NCI-H82 (cell line): ENCODE measurements around the gene OR2A7.
"Not testable (repeated sequence)": the region's sequence is repeated elsewhere in the genome, so short reads cannot be mapped to it uniquely, and the experiment has no call there.

Experiments used
- DNase-seq: peaks from one replicate; lab custom pipeline; 2025; lab: John Stamatoyannopoulos, UW

The OR2A7 gene

DNA sequence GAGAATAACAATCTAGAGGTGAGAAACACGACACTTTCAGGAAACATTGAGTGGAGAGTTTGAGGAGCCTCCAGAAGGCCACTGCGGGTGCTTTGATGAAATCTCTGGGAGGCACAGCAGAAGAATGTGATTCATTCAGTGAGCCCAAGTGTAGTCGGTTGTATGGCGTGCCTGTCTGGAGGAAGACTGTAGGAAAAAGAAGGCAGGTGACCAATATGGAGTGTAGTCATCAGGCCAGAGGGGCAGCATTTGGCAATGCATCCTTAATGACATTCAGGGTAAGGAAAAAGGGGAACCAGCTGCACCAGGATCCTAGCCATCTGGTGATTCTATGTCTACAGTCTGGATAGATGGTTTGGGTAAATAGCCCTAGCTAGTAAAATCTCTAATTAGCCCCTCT is 12.3 kb downstream of the OR2A7 start:
- not testable (repeated sequence) for DNase-seq

- not testable (repeated sequence) for DNase-seq
Measured at GRCh38 chr7:144247674-144248330, 16.8 kb downstream of the OR2A7 start.

DNA sequence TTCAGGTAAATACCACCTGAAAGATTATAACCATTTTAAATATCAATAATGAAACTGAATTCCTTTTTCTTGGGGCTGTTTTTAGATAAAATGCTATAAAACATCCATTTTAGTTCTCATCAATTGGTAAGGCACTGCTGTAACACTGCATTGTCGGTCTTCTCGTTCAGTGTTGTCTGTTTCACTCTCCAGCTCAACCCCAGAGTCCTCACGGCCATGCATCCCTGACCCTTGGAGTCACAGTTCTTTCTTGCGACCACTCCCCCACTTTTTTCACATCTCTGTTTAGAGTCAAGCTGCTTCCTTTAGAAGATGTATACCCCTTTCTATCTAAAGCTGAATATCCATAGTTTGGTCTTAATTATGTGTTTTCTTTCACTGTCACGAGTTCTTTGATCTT is 17.6 kb downstream of the OR2A7 start:
- DNase-seq: not testable (repeated sequence)

DNA sequence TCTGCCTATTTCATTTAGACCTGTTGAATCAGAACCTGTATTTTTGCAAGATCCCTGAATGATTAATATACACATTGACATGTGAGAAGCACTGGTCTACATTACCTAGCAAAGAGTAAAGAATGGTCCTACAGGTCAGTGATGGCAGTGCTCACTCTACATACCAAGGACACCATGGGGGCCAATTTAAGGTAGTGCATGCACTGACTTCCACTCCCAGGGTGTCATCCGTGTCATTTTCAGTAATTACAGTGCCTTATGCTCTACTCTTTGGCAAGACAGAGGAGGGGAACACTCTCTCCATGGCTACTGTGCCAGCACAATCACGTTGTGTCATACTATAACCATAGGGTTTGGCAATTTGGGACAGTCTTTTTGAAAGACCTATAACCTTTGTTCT is 19.2 kb downstream of the OR2A7 start:
- DNase-seq: not testable (repeated sequence)

DNA sequence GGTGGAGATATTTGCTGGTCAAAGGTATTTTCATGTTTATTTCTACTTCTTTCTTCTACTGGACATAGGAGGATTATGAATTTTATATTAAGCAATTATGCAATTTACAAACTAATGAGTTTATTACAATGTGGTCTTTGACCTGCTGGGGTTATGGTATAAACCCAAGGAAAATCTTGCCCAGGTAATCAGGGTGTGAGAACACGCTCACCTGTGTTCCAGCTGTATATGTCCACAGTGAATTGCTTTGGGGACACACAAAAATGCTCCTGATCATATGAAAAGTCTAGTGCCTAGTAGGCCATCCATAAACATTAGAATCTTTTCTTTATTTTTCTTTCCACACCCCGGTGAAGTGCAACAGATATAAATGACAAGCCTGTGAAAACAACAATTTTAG is 25.2 kb downstream of the OR2A7 start, which contains the start of gene OR2A42:
Gene OR2A42 (minus strand): TSS at position 241 of the 400 bp plus-strand sequence. CDS start 6,762 bp downstream, outside the sequence.
- not testable (repeated sequence) for DNase-seq

DNA sequence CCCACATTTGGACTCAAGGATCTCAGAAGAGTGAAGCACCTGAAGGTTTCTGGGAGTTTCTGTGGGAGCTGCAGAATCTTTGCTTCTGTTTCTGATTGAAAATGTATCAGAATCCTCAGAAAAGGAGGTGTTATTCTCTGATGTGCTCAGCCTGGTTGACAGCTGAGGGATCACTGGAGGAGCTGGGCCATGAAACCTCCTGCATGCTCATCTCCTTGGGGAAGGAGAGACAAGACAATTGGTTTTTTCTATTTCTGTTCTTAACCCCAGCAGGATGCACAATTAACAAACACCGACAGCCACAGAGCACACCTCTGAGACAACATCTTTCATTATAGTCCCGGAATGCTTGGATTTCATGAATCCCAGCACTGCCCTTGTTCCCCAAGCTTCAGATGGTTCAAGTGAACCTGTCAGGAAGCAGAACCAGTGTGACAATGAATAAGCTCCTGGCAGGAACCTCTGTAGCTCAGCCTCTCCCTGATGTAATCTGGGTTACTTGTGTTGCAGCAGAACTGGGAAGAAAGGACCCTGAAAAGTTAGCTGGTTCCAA is 26.0 kb downstream of the OR2A7 start:
- not testable (repeated sequence) for DNase-seq

DNA sequence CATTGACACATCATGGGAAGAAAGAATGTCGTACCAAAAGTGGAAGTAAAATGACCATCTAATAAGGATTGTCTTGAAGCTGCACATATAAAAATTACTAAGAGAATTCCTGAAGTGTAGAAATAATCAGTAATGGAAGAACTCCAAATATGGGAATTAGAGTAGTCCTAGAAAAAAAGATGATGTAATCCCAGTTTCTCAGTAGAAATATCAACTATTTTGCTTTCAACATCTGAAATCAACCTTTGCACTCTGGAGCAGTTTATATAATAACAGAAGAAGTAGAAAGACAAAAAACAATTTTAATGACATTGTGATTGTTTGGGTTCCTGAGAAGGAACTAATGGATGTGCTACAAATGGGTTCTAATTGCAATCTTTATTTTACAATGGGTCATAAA is 31.6 kb downstream of the OR2A7 start:
- DNase-seq: not testable (repeated sequence)

DNA sequence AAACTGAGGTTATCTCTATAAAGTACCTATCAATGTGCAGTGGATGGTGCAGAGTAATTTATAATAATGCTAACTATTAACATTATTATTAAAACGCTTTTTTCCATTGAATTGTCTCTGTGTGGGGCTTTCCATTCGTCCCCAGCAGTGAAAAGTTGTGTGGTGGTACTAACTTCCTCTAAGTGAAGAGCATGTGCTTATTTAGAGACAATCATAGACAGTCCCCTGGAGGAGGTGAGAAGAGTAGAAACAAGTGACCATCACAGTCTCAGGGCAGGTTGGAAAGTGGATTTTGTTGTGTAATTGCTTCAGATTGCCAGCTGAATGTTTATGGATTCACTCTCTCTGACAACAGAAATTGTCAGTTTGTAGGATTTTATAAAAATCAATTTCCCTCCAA is 33.6 kb downstream of the OR2A7 start:
- DNase-seq: not testable (repeated sequence)

GRCh38 chr7:144228810-144229209 is 35.8 kb downstream of the OR2A7 start:
- not testable (repeated sequence) for DNase-seq

GRCh38 chr7:144226866-144227265 is 37.7 kb downstream of the OR2A7 start:
- DNase-seq: not testable (repeated sequence)

DNA sequence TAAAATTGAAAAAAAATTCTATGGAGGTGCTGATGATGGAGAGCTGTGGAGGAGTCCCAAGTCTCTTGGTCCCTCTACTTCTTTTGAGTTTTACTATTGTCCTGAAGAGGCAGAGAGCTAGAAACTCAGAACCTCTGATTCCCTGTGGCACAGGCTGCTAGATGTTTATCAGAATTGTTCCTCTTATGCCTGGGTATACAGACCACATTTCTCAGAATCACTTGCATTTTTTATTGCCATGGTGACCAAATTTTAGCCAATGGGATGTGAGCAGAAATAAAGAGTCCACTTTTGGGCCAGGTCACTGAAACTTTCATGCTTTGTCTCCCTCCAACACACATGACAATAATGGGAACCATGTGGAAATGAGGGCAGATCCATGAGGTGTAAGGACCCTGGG is 40.9 kb downstream of the OR2A7 start:
- not testable (repeated sequence) for DNase-seq

DNA sequence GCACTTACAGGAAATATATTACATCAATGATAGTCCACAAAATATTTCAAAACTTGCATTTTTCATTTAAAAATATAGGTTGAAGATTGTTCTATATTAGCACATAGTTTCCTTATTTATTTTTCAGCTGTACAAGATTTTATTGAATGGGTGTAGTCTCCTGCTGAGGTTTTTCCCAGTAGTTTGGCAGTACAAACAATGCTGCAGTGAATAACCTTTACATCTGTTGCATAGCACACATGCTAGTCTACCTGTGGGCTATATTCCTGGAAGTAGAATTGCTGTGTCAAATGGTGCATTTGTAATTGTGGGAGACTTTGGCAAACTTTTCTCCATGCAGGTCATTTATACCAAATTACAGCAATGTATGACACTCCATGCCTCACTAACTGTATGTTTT is 44.1 kb downstream of the OR2A7 start:
- DNase-seq: not testable (repeated sequence)

DNA sequence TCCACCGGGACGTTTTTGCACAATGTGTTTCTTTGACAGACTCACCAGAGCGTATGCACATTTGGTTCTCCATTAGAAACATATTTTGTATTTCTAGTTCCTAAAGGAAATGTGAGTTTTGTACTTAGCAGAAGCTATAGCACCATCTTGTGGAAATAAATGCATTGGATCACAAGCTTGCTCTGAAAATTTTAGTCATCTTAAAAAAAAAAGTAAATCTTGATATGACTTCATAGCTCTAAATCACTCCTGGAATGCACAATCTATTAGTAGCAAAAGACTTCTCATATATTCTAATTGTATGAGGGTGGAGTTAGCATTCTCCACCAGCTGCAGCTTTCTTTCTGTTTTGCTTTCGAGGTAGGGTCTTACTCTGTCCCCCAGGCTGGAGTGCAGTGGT is 45.4 kb downstream of the OR2A7 start:
- not testable (repeated sequence) for DNase-seq

DNA sequence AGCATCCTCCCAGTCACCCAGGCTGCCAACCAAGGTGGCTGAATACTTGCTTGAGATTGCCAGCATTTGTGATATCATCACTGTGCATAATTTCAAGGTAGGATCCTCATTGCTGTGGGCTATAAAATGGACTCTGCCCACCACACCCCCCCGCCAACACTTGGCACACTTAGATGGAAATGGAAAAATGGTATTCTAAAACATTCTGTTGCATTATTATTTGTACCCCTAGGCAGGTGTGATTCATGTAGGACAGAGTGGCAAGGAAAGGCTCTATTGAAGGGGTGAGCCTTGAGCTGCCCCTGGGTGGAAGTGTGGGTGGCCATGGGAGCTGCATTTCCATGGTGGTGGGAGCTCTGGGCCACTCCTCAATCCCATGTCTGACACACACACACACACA is 46.0 kb downstream of the OR2A7 start:
- DNase-seq: not testable (repeated sequence)

DNA sequence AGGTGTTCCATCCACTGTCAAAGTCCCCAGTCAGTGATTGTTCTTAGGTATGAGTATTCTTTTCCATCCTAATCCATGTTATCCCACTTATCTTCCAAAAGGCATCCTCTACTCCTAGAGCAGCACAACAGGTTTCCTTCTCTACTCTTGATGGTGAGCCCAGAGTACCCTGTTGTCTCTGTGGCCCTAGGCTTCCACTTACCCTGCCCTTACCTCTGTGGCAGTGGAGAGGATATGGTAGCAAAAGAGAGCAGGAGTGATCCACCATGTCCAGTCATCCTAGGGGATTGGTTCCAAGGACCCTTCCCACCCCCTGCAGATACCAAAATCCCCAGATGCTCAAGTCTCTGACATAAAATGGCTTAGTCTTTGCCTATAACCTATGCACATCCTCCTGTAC is 47.4 kb downstream of the OR2A7 start:
- DNase-seq: not testable (repeated sequence)
